Retinal pigment epithelial cell (primary cell): ENCODE measurements around the gene MAPKAPK5.
"Not testable (repeated sequence)": the region's sequence is repeated elsewhere in the genome, so short reads cannot be mapped to it uniquely, and the experiment has no call there.

Source experiments
- DNase-seq: peaks from one replicate; pipeline ENCODE4 v3.0.0-alpha.2; 2010; ENCODE audit warnings: low read depth
- H3K4me3 ChIP-seq: 2 replicates; pipeline ENCODE4 v1.5.1; 2011; ENCODE audit warnings: mild to moderate bottlenecking, low read length, control low read depth, moderate library complexity
- CTCF ChIP-seq: conservative IDR thresholded peaks from 2 replicates; pipeline ENCODE4 v1.5.1; 2011; ENCODE audit warnings: low read depth, low read length, control low read depth, inconsistent platforms

Gene MAPKAPK5

GRCh38 chr12:111822886-111823285 lies 19.1 kb upstream of the MAPKAPK5 start:
- no peak for TF ChIP-seq CTCF
- DNase-seq: no peak
- no peak overlapping the region for H3K4me3 ChIP-seq

DNA sequence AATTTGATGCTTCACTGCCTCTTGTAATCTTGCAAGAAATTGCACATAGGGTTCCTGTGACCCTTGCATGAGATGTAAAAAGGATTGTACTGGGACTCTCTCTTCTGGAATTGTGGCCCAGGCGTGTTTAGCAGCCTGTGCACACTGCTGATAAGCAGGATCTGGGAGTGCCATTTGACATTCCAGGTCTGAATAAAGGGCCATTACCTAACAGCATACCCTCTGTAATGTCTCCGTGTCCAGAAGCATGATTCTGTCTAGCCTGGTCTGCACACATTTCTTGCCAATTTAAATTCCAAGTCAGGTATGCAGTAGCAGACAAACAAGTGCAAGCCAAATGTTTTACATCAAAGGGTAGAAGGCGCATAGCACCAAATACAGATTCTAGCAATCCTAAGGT lies 18.1 kb upstream of the MAPKAPK5 start:
- no peak for DNase-seq
- no peak for TF ChIP-seq CTCF
- no peak overlapping the region for H3K4me3 ChIP-seq

GRCh38 chr12:111824312-111824711 lies 17.7 kb upstream of the MAPKAPK5 start:
- not testable (repeated sequence) for H3K4me3 ChIP-seq, DNase-seq

- DNase-seq: no peak
- no peak for TF ChIP-seq CTCF
- no peak overlapping the region for H3K4me3 ChIP-seq
These were observed 16.5 kb upstream of the MAPKAPK5 start for GRCh38 chr12:111825509-111825908.

- H3K4me3 ChIP-seq: no peak overlapping the region
- no peak for DNase-seq
These were observed 15.7 kb upstream of the MAPKAPK5 start for GRCh38 chr12:111826316-111826715.

DNA sequence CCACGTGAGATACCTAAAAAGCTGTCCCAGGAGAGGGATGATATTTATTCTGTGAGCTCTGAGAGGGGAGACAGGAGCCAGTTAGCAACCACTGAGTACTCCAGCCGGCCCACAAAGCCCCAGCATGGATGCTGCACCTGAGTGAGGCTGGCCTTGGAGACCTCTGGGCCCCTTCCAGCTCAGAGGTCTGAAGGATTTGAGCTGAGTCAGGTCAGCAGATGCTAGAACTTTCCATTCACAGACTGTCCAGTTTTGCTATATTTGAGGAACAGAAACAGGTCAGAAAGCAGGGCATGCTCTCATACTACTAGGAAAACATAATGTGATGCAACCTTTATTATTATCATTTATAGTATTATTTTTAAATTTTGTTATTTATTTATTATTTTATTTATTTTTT lies 15.0 kb upstream of the MAPKAPK5 start:
- H3K4me3 ChIP-seq: no peak overlapping the region
- no peak for DNase-seq

More at GRCh38 chr12:111826316-111826715, 15.7 kb upstream of the MAPKAPK5 start:
- no peak for TF ChIP-seq CTCF

DNA sequence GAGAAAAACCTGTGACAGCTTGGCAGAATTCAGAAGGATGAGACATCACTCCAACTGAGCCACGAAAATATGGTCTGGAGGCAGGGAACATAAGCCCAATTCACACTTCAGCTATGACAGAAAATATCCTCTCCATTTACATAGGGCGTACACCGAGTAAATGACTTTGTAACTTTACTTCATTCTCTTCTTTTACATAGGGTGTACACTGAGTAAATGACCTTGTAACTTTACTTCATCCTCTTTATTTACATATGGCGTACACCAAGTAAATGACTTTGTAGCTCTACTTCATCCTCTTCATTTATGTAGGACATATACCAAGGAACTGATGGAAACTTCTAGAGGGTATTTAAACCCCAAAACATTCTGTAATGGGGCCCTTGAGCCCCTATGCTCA lies 14.1 kb upstream of the MAPKAPK5 start:
- no peak for DNase-seq
- H3K4me3 ChIP-seq: no peak overlapping the region
- no peak for TF ChIP-seq CTCF

More for the DNA sequence above, 15.0 kb upstream of the MAPKAPK5 start:
- no peak for TF ChIP-seq CTCF
